K562 (cell line): Measurements from ENCODE around the gene MMP2. TPM values are rescaled to one million over a fixed set of nuclear protein-coding genes. Genes with fewer than 3 reads are reported as not detected.

Experiments
- ATAC-seq: fragments of 200-7000 bp; cut with Tn5 transposase; 3 replicates; pipeline ENCODE4 v1.9.1; 2020; ENCODE audit warnings: moderate library complexity
- BruUV-seq: library from RNA; stranded (reverse); fragments of 400-500 nt; replicated peaks from 2 replicates; lab custom pipeline; 2021; lab: Mats Ljungman, UMichigan
- CTCF ChIA-PET: fragments of 300-600 bp; formaldehyde crosslinking; extraction: SDS; loops from one replicate; lab custom pipeline; 2021; ENCODE audit warnings: low intra/inter-chr PET ratio; lab: Yijun Ruan, JAX
- POLR2A ChIA-PET: fragments of 300-600, 350-650 bp; sonication (Branson Sonifier 250); formaldehyde crosslinking; extraction: SDS; loops from one replicate; lab custom pipeline; 2021; ENCODE audit warnings: antibody characterized with exemption, inconsistent platforms; lab: Yijun Ruan, JAX
- DNase-seq, 4 experiments: peaks; one replicate each; pipeline versions ENCODE4 v3.0.0 to v3.0.0-alpha.2; 2011 to 2018; ENCODE audit warnings: low spot score in 3 of 4, mixed read lengths in 3 of 4; ENCODE audit errors: extremely low read depth in 1 of 4
- FAIRE-seq: peaks from 2 replicates; lab custom pipeline; 2011; peaks lifted over from hg19 to GRCh38; lab: Jason Lieb, UNC
- H2AFZ ChIP-seq: 2 replicates; pipeline ENCODE4 v1.6.0; 2011; ENCODE audit warnings: low read depth, low read length, control low read depth, inconsistent platforms
- H3K27ac ChIP-seq: fragments of 200-600 bp; 3 replicates; pipeline ENCODE4 v1.8.0; 2011; ENCODE audit warnings: low read depth, mild to moderate bottlenecking, control low read depth, inconsistent platforms, low read length, moderate library complexity, mixed read lengths; ENCODE audit errors: extremely low read depth
- H3K27me3 ChIP-seq, 2 experiments: fragments of 300-600 bp in 1 of 2; 2 replicates in 1 of 2; 3 replicates in 1 of 2; pipeline versions ENCODE4 v1.6.0 to v1.8.0; 2011; ENCODE audit warnings: inconsistent platforms in 2 of 2, low read length in 2 of 2, mild to moderate bottlenecking in 1 of 2, mixed read lengths in 1 of 2, moderate library complexity in 1 of 2; ENCODE audit not compliant: control insufficient read depth in 2 of 2, insufficient read depth in 2 of 2
- H3K36me3 ChIP-seq: fragments of 300-600 bp; 3 replicates; pipeline ENCODE4 v1.8.0; 2011; ENCODE audit warnings: mild to moderate bottlenecking, low read length, inconsistent platforms; ENCODE audit not compliant: control insufficient read depth, insufficient read depth
- H3K4me1 ChIP-seq, 2 experiments: fragments of 200-600 bp in 1 of 2; replicated peaks in 1 of 2; 2 replicates in 1 of 2; 3 replicates in 1 of 2; pipeline versions ENCODE4 v1.5.1 to v1.8.0; 2011; ENCODE audit warnings: inconsistent platforms in 2 of 2, low read length in 2 of 2, mild to moderate bottlenecking in 1 of 2, mixed read lengths in 1 of 2, moderate library complexity in 1 of 2; ENCODE audit not compliant: control insufficient read depth in 2 of 2, insufficient read depth in 2 of 2
- H3K4me2 ChIP-seq: 2 replicates; pipeline ENCODE4 v1.6.1; 2011; ENCODE audit warnings: low read length, control low read depth, inconsistent platforms, mixed read lengths; ENCODE audit not compliant: insufficient read depth
- H3K4me3 ChIP-seq: fragments of 200-600 bp; sonication (generic), shearing (Covaris generic); 2 replicates; pipeline ENCODE4 v1.5.1; 2016; ENCODE audit warnings: control low read depth, inconsistent platforms
- H3K79me2 ChIP-seq: fragments of 200-600 bp; 3 replicates; pipeline ENCODE4 v1.8.0; 2011; ENCODE audit warnings: low read length, inconsistent platforms; ENCODE audit not compliant: control insufficient read depth, insufficient read depth
- H3K9ac ChIP-seq, 2 experiments: 2 replicates each; pipeline versions ENCODE4 v1.6.0 to v1.6.1; 2011; ENCODE audit warnings: low read depth in 2 of 2, low read length in 2 of 2, control low read depth in 1 of 2, inconsistent platforms in 1 of 2, mild to moderate bottlenecking in 1 of 2, mixed read lengths in 1 of 2; ENCODE audit not compliant: insufficient read depth in 1 of 2
- H3K9me1 ChIP-seq: one replicate; pipeline ENCODE4 v1.6.0; 2011; ENCODE audit warnings: inconsistent platforms, mild to moderate bottlenecking, low read length, moderate library complexity; ENCODE audit not compliant: control insufficient read depth, insufficient read depth
- H3K9me3 ChIP-seq: replicated peaks from 2 replicates; pipeline ENCODE4 v1.5.1; 2011; ENCODE audit warnings: low read depth, low read length, inconsistent platforms; ENCODE audit not compliant: control insufficient read depth, insufficient read depth
- H4K20me1 ChIP-seq: replicated peaks from 2 replicates; pipeline ENCODE4 v1.6.1; 2011; ENCODE audit warnings: low read length, inconsistent platforms, mixed read lengths; ENCODE audit not compliant: control insufficient read depth, insufficient read depth
- CEBPG ChIP-seq, 3 experiments: fragments of 200-800 bp in 1 of 3; sonication (Bioruptor generic) in 1 of 3; sonication (generic) in 1 of 3; formaldehyde crosslinking in 1 of 3; IDR thresholded peaks in 2 of 3; conservative IDR thresholded peaks in 1 of 3; 2 replicates each; pipeline versions ENCODE4 v1.6.1 to v1.8.0; 2016 to 2022; ENCODE audit warnings: missing compliant biosample characterization in 2 of 3, missing genetic modification characterization in 2 of 3, mild to moderate bottlenecking in 1 of 3, missing genetic modification reagents in 1 of 3
- IRF2 ChIP-seq: sonication (generic); formaldehyde crosslinking; IDR thresholded peaks from 2 replicates; pipeline ENCODE4 v1.8.1; 2022; ENCODE audit warnings: mild to moderate bottlenecking, missing genetic modification reagents
- RBM22 ChIP-seq: fragments of 200-400 bp; formaldehyde crosslinking; IDR thresholded peaks from 2 replicates; pipeline ENCODE4 v1.6.1; 2018; ENCODE audit warnings: low read length, low read depth; ENCODE audit not compliant: poor library complexity, severe bottlenecking
- SNRNP70 ChIP-seq: fragments of 200-400 bp; formaldehyde crosslinking; optimal IDR thresholded peaks from 2 replicates; pipeline ENCODE3; 2017; ENCODE audit warnings: low read depth, low read length
- ZFPM2 ChIP-seq: fragments of 250-450 bp; sonication (Bioruptor Pico); IDR thresholded peaks from 2 replicates; pipeline ENCODE4 v1.5.1; 2022; ENCODE audit warnings: mild to moderate bottlenecking
- WGBS: fragments of 100-300 bp; shearing (Covaris generic); methylation state at CpG from one replicate; pipeline ENCODE4 v1.1.6; 2016; ENCODE audit warnings: low coverage, mixed read lengths; ENCODE audit not compliant: insufficient coverage; ENCODE audit errors: missing lambda C conversion rate; 5-methylcytosine and 5-hydroxymethylcytosine counted together
- in situ Hi-C: fragments of 300-500 bp; cut with MboI; formaldehyde crosslinking; loops from 4 replicates; pipeline ENCODE4 v1.15.0; 2018; ENCODE audit warnings: inconsistent platforms, mixed read lengths
- intact Hi-C: fragments of 100-400 bp; cut with micrococcal nuclease; formaldehyde crosslinking; loops from 2 replicates; pipeline ENCODE4 v1.14.2; 2022
- polyA plus RNA-seq, 8 experiments: library from polyadenylated mRNA; depleted of rRNA in 4 of 8; stranded (reverse) in 5 of 8; unstranded in 3 of 8; fragments of >200 nt; fragmentation: Nextera tagmentation in 2 of 8; fragmentation: Illumina TruSeq in 1 of 8; extraction: Ambion mirVana in 2 of 8; extraction: Trizol in 1 of 8; gene quantifications; 2 replicates each; pipeline versions ENCODE4 v1.2.1 to v1.2.3, GENCODE V29; 2011 to 2014; ENCODE audit warnings: inconsistent platforms in 1 of 8, missing spikeins in 1 of 8
- total RNA-seq, 7 experiments: library from RNA; depleted of rRNA in 6 of 7; stranded (reverse); fragments of >200 nt in 6 of 7; fragmentation: Illumina TruSeq in 2 of 7; extraction: Trizol in 2 of 7; gene quantifications; 2 replicates each; pipeline versions ENCODE4 v1.2.1 to v1.2.3, GENCODE V29; 2011 to 2021; ENCODE audit warnings: low replicate concordance in 1 of 7

MMP2 gene
- total and polyA plus RNA-seq, 9 of the 15 experiments (the other 6 are each of a cell fraction or from before 2014, with no cell fraction given) = 0.05 to 0.53 TPM; not detected in 7

GRCh38 chr16:55439101-55439690 lies 39.8 kb upstream of the MMP2 start:
- CTCF ChIA-PET = no interaction called here

GRCh38 chr16:55443434-55444346 lies 35.3 kb upstream of the MMP2 start:
- H4K20me1 ChIP-seq = no peaks in the 10 kb centered on the region

More at GRCh38 chr16:55439101-55439690, 39.8 kb upstream of the MMP2 start:
- intact Hi-C loops (no loop called here), in situ Hi-C loops (no loop called here)
- Histone ChIP-seq H3K9me3 (no peaks in the 10 kb centered on the region), H3K9ac (no peak overlapping the region), H3K27me3 (peaks cover 0 to 6% of the 10 kb centered on the region in 2 experiments; a peak in 1 of 5 replicates), H3K79me2 (no peaks in the 10 kb centered on the region), H2AFZ (no peak overlapping the region), H3K4me2 (no peak overlapping the region), H3K4me3 (no peak overlapping the region), H3K9me1 (no peaks in the 10 kb centered on the region), H3K36me3 (no peaks in the 10 kb centered on the region), H4K20me1 (no peaks in the 10 kb centered on the region), H3K4me1 (peaks cover 8 to 12% of the 10 kb centered on the region in 2 experiments; a peak in 4 of 5 replicates), H3K27ac (no peak overlapping the region)
- FAIRE-seq (no peak), DNase-seq (no peak), ATAC-seq (no peak)
- WGBS = 0% methylated on average over 6 of the region's 6 CpGs
- POLR2A ChIA-PET = no interaction called here
- TF ChIP-seq ZFPM2 (CRISPR knock-in tag) (no peak), CEBPG (CRISPR knock-in tag; IDR thresholded peaks at IDR 0.05) (no peak), CEBPG (tag; conservative IDR thresholded peaks at IDR 0.05 in 1 of 2, IDR thresholded peaks at IDR 0.05 in 1 of 2) (peak in 1 of 2 experiments; percentile 24; a peak in 1 of 4 replicates), RBM22 (no peak), IRF2 (CRISPR knock-in tag) (no peak)
- BruUV-seq = no TSS peak

More at GRCh38 chr16:55443434-55444346, 35.3 kb upstream of the MMP2 start:
- Histone ChIP-seq H3K4me1 (no peaks in the 10 kb centered on the region), H3K4me2 (no peak overlapping the region), H3K79me2 (no peaks in the 10 kb centered on the region), H3K9me1 (no peaks in the 10 kb centered on the region), H3K4me3 (no peak overlapping the region), H3K36me3 (no peaks in the 10 kb centered on the region), H3K9me3 (no peaks in the 10 kb centered on the region), H2AFZ (no peak overlapping the region), H3K9ac (no peak overlapping the region), H3K27ac (no peak overlapping the region)
- FAIRE-seq (no peak), DNase-seq (no peak), ATAC-seq (no peak)
- POLR2A ChIA-PET = interaction anchor here (0.6 kb wide), 2 partner anchors 54 to 72 kb away, joined by 3 read pairs; no protein-coding TSS in a partner anchor
- no TSS peak for BruUV-seq
- under 1% methylated on average over 11 of the region's 11 CpGs for WGBS
- intact Hi-C loops = no loop called here
- CTCF ChIA-PET = no interaction called here
- no peak for TF ChIP-seq SNRNP70
- TF ChIP-seq, all 486 proteins: peak for 0
- peaks cover 0 to 5% of the 10 kb centered on the region in 2 experiments; a peak in 3 of 5 replicates for H3K27me3 ChIP-seq
- in situ Hi-C loops = no loop called here
